Measurements from ENCODE around the gene FAM90A1. TPM values are rescaled to one million over a fixed set of nuclear protein-coding genes. Genes with fewer than 3 reads are reported as not detected.
"Not testable (repeated sequence)": the region's sequence is repeated elsewhere in the genome, so short reads cannot be mapped to it uniquely, and the experiment has no call there.

Gene FAM90A1
- total RNA-seq, 4 donors from 2014 or later = not detected

DNA sequence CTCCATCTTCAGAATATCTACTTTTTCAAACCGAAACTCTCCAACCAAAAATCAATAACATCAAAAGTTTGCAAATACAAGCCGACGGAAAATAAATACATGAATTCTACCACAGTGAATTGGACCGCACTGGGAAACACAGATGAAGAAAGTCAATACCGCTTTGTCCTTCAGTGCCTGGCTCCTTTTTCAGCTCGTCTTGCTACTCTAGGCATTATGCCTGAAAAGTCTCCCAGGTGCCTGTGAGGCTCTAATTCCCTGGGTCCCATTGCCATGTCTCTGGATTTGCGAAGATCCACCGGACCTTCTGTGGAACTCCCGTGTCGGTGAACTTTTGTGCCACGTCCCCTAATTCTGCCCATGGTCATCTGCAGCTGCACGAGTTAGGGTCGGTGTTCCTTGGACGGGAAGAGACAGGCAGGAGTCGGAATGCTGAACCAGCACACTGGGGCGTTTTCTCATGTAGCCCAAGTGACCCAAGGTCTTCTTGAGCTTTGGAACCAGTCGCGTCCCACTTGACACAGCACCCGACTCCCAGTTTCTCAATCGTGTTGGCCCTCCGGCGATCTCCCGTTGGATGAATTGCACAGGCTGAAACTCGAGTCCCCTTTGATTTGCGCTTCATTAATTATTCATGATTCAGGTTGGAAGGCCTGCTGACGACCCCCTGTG lies 8.6 kb downstream of the FAM90A1 start:
- H3K36me3 ChIP-seq, H3K4me3 ChIP-seq, H3K4me1 ChIP-seq, H3K27ac ChIP-seq, H3K27me3 ChIP-seq, H3K9me3 ChIP-seq, ATAC-seq: not testable (repeated sequence)
- 76 to 93% methylated on average over 7 to 21 of the region's 26 CpGs for WGBS, 2 donors (ENCODE audit: low coverage in 1 of 2)

DNA sequence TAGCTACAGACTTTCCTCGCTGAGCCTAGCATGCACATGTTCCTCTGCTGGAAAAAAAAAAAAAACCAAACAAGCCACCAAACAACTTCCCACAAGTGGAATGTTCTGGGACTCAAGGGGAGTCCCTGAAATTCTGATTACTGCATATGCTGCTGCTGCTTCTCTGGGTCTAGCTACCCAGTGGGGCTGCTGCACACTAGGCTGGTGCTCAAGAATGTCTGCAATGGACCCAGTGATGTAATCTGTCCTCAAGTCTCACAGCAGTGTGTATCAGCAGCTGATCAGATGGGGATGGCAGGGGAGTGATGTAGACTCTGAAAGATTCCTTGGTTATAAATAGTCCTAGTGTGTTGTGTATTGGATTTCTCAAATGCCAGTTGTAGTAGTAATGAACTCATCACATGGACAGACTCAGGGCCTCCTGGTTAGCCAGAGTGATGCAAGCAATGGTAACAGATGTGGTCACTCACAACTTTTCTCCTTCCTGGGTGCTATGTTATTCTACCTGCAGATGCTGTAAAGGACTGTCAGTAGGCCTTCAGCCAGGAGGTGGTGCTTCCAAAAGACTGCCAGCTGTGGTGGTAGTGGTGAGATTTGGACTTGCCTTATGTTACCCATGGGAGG lies 29.6 kb downstream of the FAM90A1 start:
- not testable (repeated sequence) for H3K27ac ChIP-seq, H3K9me3 ChIP-seq, H3K4me3 ChIP-seq, H3K27me3 ChIP-seq, ATAC-seq, H3K4me1 ChIP-seq
- 100% methylated on average over 1 of the region's 1 CpG; no CpG with 5 or more reads in 1 of the 2 donors for WGBS, 2 donors (ENCODE audit: low coverage in 1 of 2)
- H3K36me3 ChIP-seq = peaks cover 0 to 34% of the 10 kb centered on the region in 2 donors

DNA sequence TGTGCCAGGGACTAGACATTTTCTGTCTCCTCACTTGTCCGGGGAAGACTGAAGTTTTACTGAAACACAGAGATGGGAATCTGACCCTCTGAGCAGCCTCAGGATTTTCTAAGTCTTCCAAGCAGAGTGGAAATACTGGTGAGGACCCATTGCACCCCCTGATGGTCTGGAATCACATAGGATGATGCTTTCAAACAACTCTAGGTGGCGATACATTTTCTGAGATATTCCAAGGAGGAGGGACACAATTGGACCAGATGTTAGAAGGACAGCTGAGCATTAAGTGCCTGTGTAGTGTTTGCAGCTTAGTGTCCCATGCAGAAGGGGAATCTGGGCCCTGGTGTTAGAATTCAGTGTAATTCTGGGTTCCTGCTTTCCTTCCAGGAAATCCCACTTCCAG lies 39.3 kb downstream of the FAM90A1 start:
- H3K9me3 ChIP-seq, H3K4me3 ChIP-seq, ATAC-seq, H3K27me3 ChIP-seq, H3K27ac ChIP-seq, H3K4me1 ChIP-seq, H3K36me3 ChIP-seq: not testable (repeated sequence)
- WGBS, 2 donors (ENCODE audit: low coverage in 1 of 2) = 100% methylated on average over 1 of the region's 2 CpGs; no CpG with 5 or more reads in 1 of the 2 donors

DNA sequence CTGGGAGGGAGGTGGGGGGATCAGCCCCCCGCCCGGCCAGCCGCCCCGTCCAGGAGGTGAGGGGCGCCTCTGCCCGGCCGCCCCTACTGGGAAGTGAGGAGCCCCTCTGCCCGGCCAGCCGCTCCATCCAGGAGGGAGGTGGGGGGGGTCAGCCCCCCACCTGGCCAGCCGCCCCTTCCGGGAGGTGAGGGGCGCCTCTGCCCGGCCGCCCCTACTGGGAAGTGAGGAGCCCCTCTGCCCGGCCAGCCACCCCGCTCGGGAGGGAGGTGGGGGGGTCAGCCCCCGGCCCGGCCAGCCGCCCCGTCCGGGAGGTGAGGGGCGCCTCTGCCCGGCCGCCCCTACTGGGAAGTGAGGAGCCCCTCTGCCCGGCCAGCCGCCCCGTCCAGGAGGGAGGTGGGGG lies 43.2 kb downstream of the FAM90A1 start:
- H3K36me3 ChIP-seq, ATAC-seq, H3K27ac ChIP-seq, H3K4me3 ChIP-seq, H3K27me3 ChIP-seq, H3K9me3 ChIP-seq: not testable (repeated sequence)
- no CpG with 5 or more reads among the region's 28 CpGs for WGBS, 2 donors (ENCODE audit: low coverage in 1 of 2)
- H3K4me1 ChIP-seq = peaks cover 0 to 11% (median 3%) of the 10 kb centered on the region in 3 donors

DNA sequence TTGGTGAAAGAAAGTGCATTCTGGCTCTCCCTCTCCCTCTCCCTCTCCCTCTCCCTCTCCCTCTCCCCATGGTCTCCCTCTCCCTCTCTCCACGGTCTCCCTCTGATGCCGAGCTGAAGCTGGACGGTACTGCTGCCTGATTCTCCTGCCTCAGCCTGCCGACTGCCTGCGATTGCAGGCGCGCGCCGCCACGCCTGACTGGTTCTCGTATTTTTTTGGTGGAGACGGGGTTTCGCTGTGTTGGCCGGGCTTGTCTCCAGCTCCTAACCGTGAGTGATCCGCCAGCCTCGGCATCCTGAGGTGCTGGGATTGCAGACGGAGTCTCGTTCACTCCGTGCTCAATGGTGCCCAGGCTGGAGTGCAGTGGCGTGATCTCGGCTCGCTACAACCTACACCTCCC lies 44.1 kb downstream of the FAM90A1 start:
- not testable (repeated sequence) for H3K4me3 ChIP-seq, ATAC-seq, H3K27me3 ChIP-seq, H3K9me3 ChIP-seq, H3K27ac ChIP-seq, H3K36me3 ChIP-seq
- WGBS, 2 donors (ENCODE audit: low coverage in 1 of 2) = no CpG with 5 or more reads among the region's 23 CpGs
- peaks cover 0 to 11% (median 3%) of the 10 kb centered on the region in 3 donors for H3K4me1 ChIP-seq

DNA sequence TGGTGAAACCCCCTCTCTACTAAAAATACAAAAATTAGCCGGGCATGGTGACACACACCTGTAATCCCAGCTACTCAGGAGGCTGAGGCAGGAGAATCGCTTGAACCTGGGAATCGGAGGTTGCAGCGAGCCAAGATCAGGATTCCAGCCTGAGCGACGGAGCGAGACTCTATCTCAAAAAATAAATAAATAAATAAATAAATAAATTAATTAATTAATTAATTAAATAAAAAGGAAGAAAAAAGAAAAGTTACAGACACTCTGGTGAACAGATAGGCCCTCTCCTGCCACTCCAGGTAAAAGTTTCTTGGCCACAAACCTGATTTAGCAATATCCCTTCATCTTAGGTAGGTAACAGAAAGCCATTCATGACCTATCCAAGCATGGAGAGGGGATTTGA lies 44.5 kb downstream of the FAM90A1 start:
- not testable (repeated sequence) for H3K27ac ChIP-seq, H3K4me3 ChIP-seq, H3K27me3 ChIP-seq, ATAC-seq, H3K36me3 ChIP-seq, H3K9me3 ChIP-seq
- H3K4me1 ChIP-seq = peaks cover 0 to 11% (median 3%) of the 10 kb centered on the region in 3 donors
- WGBS, 2 donors (ENCODE audit: low coverage in 1 of 2) = no CpG with 5 or more reads among the region's 7 CpGs

DNA sequence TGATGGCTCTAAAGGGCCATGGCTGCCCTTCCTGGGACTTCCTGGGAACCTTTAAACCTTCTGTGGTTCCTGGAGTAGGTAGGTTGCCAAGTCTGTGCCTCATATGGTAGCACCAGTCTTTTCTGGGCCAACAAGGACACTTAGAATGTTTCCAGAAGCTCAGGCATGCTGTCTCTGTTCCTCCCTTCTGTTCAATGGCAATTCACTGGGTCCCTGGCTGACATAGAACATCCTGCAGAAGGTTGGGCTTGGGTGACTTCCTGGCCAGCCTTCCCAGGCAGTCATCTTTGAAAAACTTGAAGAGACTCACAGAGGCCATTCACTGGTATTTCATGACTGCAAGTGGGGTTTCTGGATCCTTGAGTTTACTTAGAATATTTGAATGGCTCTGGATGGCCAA lies 46.1 kb downstream of the FAM90A1 start:
- H3K4me1 ChIP-seq = peaks cover 0 to 11% (median 3%) of the 10 kb centered on the region in 3 donors
- peak overlapping the region in 2 of 4 donors; percentile 37 to 56 for H3K27ac ChIP-seq
- ATAC-seq, H3K27me3 ChIP-seq, H3K36me3 ChIP-seq, H3K9me3 ChIP-seq: not testable (repeated sequence)
- H3K4me3 ChIP-seq = peak overlapping the region in 1 of 2 donors; percentile 78

DNA sequence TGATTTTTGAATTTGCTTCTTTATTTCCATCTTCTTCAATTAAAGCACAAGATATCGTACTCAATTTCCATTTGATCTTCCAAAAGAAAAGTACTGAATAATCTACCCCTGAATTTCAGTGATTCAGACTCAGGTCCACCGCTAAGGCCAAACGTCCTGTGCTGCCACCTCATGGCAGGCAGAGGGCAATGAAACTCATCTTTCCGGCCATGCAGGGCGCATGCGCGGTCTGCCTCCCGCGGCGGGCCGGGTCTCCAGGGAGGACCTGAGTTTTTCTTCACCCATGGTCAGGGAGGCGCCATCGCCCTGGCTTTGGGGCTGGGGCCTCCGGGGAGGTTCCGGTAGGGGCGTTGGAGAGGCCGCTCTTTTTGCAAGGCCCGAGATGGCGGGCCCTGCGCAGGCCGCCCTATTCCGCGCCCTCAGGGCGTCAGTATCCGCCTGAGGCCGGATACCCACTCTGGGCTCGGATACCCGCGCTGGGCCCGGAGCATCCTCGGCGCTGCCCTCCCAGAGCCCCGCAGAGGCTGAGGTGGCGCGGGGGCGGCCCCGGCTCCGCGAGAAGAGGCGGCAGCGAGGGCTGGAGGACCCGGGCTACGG lies 47.3 kb downstream of the FAM90A1 start:
- peak overlapping the region; percentile 87 to 94 (median 88) for H3K27ac ChIP-seq
- peak; percentile 67 for ATAC-seq
- H3K36me3 ChIP-seq = not testable (repeated sequence)

DNA sequence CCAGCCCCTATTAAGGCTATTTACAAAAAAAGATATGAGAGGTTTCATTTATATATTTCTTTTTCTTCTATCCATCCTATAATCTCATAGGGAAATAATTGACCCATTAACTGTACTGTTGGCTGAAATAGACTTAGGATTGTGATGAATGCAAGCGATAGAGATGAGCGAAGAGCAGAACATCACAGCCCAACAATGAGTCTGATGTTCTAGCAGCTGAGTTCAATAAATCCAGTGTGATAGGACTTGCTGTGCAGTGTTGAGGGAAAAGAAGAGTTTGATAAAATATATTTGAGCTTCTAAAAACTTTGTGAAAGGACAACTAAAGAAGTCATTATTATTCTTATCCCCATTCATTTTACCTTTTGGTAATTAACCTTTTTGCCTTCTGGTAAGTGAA lies 54.5 kb downstream of the FAM90A1 start:
- not testable (repeated sequence) for H3K27me3 ChIP-seq, H3K9me3 ChIP-seq, ATAC-seq, H3K36me3 ChIP-seq, H3K27ac ChIP-seq, H3K4me3 ChIP-seq, H3K4me1 ChIP-seq
- WGBS, 2 donors (ENCODE audit: low coverage in 1 of 2) = 77 to 100% methylated on average over 2 of the region's 2 CpGs

More for the DNA sequence above, 47.3 kb downstream of the FAM90A1 start:
- TF ChIP-seq, protein P1, sequence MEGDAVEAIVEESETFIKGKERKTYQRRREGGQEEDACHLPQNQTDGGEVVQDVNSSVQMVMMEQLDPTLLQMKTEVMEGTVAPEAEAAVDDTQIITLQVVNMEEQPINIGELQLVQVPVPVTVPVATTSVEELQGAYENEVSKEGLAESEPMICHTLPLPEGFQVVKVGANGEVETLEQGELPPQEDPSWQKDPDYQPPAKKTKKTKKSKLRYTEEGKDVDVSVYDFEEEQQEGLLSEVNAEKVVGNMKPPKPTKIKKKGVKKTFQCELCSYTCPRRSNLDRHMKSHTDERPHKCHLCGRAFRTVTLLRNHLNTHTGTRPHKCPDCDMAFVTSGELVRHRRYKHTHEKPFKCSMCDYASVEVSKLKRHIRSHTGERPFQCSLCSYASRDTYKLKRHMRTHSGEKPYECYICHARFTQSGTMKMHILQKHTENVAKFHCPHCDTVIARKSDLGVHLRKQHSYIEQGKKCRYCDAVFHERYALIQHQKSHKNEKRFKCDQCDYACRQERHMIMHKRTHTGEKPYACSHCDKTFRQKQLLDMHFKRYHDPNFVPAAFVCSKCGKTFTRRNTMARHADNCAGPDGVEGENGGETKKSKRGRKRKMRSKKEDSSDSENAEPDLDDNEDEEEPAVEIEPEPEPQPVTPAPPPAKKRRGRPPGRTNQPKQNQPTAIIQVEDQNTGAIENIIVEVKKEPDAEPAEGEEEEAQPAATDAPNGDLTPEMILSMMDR (IDR thresholded peaks at IDR 0.05) = peak; percentile 60 to 69 (median 62)
- TF ChIP-seq POLR2A (IDR thresholded peaks at IDR 0.05) (peak; percentile 29 to 52), POLR2AphosphoS5 (IDR thresholded peaks at IDR 0.05) (peak; percentile 42)
- Histone ChIP-seq H3K4me1 (peaks cover 0 to 11% (median 3%) of the 10 kb centered on the region in 3 donors), H3K4me3 (peak overlapping the region; percentile 78 to 91)
- WGBS, 2 donors (ENCODE audit: low coverage in 1 of 2) = 0% methylated on average over 1 of the region's 43 CpGs; no CpG with 5 or more reads in 1 of the 2 donors
- not testable (repeated sequence) for H3K27me3 ChIP-seq, H3K9me3 ChIP-seq

Other genes starting within 250 kb of the FAM90A1 start
- 10 to 100 TPM; 16.4 to 28.2 (median 20.4) TPM for gene FOXJ2, start 194.9 kb downstream of the FAM90A1 start, total RNA-seq
- gene C3AR1, start 161.3 kb downstream of the FAM90A1 start, total RNA-seq = 10 to 100 TPM in 2 of 4 donors, 1 to 10 TPM in 2; 1.6 to 16.7 (median 7.6) TPM
- 10 to 100 TPM; 24.5 to 60.1 (median 41.2) TPM for gene NECAP1, start 145.3 kb downstream of the FAM90A1 start, total RNA-seq
- gene CLEC4A, start 104.0 kb downstream of the FAM90A1 start, total RNA-seq = 1 to 10 TPM in 3 of 4 donors, not detected in 1; 1.5 to 4.0 (median 3.0) TPM
- gene ZNF705A, start 70.6 kb downstream of the FAM90A1 start, total RNA-seq = not detected
- gene CLEC6A, start 228.3 kb upstream of the FAM90A1 start, total RNA-seq = not detected

All from gastroesophageal sphincter (tissue), 4 donors.